HEK293 (cell line): ENCODE data around the gene GSS.

Experiments
- CTCF ChIA-PET: fragments of 350-600 bp; formaldehyde crosslinking; extraction: SDS; loops from one replicate; lab custom pipeline; 2021; ENCODE audit warnings: antibody characterized with exemption; lab: Yijun Ruan, JAX
- POLR2A ChIA-PET: fragments of 300-600 bp; formaldehyde crosslinking; extraction: SDS; loops from one replicate; lab custom pipeline; 2020; ENCODE audit warnings: antibody characterized with exemption, inconsistent platforms; lab: Yijun Ruan, JAX
- H3K27ac ChIP-seq: fragments of 200-500 bp; sonication (Bioruptor generic); 2 replicates; pipeline ENCODE4 v1.5.1; 2014; ENCODE audit warnings: low read depth, low read length, control low read depth, inconsistent platforms; ENCODE audit errors: extremely low read depth
- H3K36me3 ChIP-seq, 2 experiments: fragments of 200-500 bp in 1 of 2; sonication (Bioruptor generic) in 1 of 2; 1 replicate in 1 of 2; 2 replicates in 1 of 2; pipeline ENCODE4 v1.5.1; 2014 to 2017; ENCODE audit warnings: inconsistent platforms in 2 of 2, low read length in 2 of 2; ENCODE audit not compliant: control insufficient read depth in 2 of 2, insufficient read depth in 1 of 2
- H3K4me1 ChIP-seq: fragments of 200-500 bp; sonication (Bioruptor generic); 2 replicates; pipeline ENCODE4 v1.5.1; 2014; ENCODE audit warnings: mild to moderate bottlenecking, low read length, inconsistent platforms; ENCODE audit not compliant: control insufficient read depth, insufficient read depth
- H3K4me3 ChIP-seq: 2 replicates; pipeline ENCODE4 v1.5.1; 2011; ENCODE audit warnings: low read depth, mild to moderate bottlenecking, control low read depth, low read length, moderate library complexity
- H3K9me3 ChIP-seq: fragments of 200-500 bp; sonication (Bioruptor generic); 2 replicates; pipeline ENCODE4 v1.5.1; 2014; ENCODE audit warnings: low read depth, low read length, inconsistent platforms; ENCODE audit not compliant: control insufficient read depth, insufficient read depth
- HOXC10 ChIP-seq: sonication (generic); formaldehyde crosslinking; IDR thresholded peaks from 2 replicates; pipeline ENCODE4 v1.8.1; 2023; ENCODE audit warnings: mild to moderate bottlenecking, missing genetic modification reagents
- KLF1 ChIP-seq: fragments of 450-650 bp; formaldehyde crosslinking; IDR thresholded peaks from 2 replicates; pipeline ENCODE4 v1.5.1; 2016; ENCODE audit warnings: missing biosample characterization, missing genetic modification characterization
- KLF7 ChIP-seq: fragments of 450-650 bp; formaldehyde crosslinking; IDR thresholded peaks from 2 replicates; pipeline ENCODE4 v1.5.1; 2016; ENCODE audit warnings: missing biosample characterization, missing genetic modification characterization, borderline replicate concordance
- MYNN ChIP-seq: fragments of 450-650 bp; formaldehyde crosslinking; IDR thresholded peaks from 2 replicates; pipeline ENCODE4 v1.5.1; 2016; ENCODE audit warnings: missing biosample characterization, missing genetic modification characterization, borderline replicate concordance
- SETDB1 ChIP-seq: IDR thresholded peaks from one replicate; pipeline ENCODE4 v1.6.1; 2017; ENCODE audit warnings: mild to moderate bottlenecking, low read length, moderate library complexity, mixed read lengths; ENCODE audit not compliant: insufficient read length
- ZNF133 ChIP-seq: fragments of 450-650 bp; formaldehyde crosslinking; IDR thresholded peaks from 2 replicates; pipeline ENCODE4 v1.5.1; 2016; ENCODE audit warnings: missing biosample characterization, missing genetic modification characterization
- ZNF394 ChIP-seq: fragments of 450-650 bp; formaldehyde crosslinking; IDR thresholded peaks from 2 replicates; pipeline ENCODE4 v1.5.1; 2016; ENCODE audit warnings: missing biosample characterization, missing genetic modification characterization, mild to moderate bottlenecking, moderate library complexity, borderline replicate concordance
- ZNF404 ChIP-seq: fragments of 450-650 bp; formaldehyde crosslinking; IDR thresholded peaks from 2 replicates; pipeline ENCODE4 v1.5.1; 2017; ENCODE audit warnings: missing biosample characterization, missing genetic modification characterization
- ZNF521 ChIP-seq: fragments of 450-650 bp; formaldehyde crosslinking; IDR thresholded peaks from 2 replicates; pipeline ENCODE4 v1.5.1; 2017; ENCODE audit warnings: missing biosample characterization, mild to moderate bottlenecking, missing genetic modification characterization
- ZNF555 ChIP-seq: fragments of 450-650 bp; formaldehyde crosslinking; conservative IDR thresholded peaks from 2 replicates; pipeline ENCODE4 v1.5.1; 2017; ENCODE audit warnings: missing biosample characterization, mild to moderate bottlenecking, missing genetic modification characterization, inconsistent platforms
- ZNF558 ChIP-seq: fragments of 450-650 bp; formaldehyde crosslinking; IDR thresholded peaks from 2 replicates; pipeline ENCODE4 v1.5.1; 2016; ENCODE audit warnings: missing biosample characterization, missing genetic modification characterization
- ZNF596 ChIP-seq: fragments of 450-650 bp; IDR thresholded peaks from 2 replicates; pipeline ENCODE4 v1.5.0; 2018; ENCODE audit warnings: missing biosample characterization, mild to moderate bottlenecking, missing genetic modification characterization, moderate library complexity
- ZNF670 ChIP-seq: fragments of 450-650 bp; formaldehyde crosslinking; IDR thresholded peaks from 2 replicates; pipeline ENCODE4 v1.5.1; 2016; ENCODE audit warnings: missing biosample characterization, missing genetic modification characterization, low read depth
- ZSCAN16 ChIP-seq: fragments of 450-650 bp; formaldehyde crosslinking; IDR thresholded peaks from 2 replicates; pipeline ENCODE4 v1.5.1; 2016; ENCODE audit warnings: missing biosample characterization, missing genetic modification characterization
- TF ChIP-seq, protein P1 (sequence below): fragments of 450-650 bp; formaldehyde crosslinking; IDR thresholded peaks from 2 replicates; pipeline ENCODE4 v1.5.1; 2016; ENCODE audit warnings: missing biosample characterization, missing genetic modification characterization
- TF ChIP-seq, protein P2 (sequence below): fragments of 450-650 bp; formaldehyde crosslinking; IDR thresholded peaks from 2 replicates; pipeline ENCODE4 v1.5.1; 2016; ENCODE audit warnings: missing biosample characterization, missing genetic modification characterization
- TF ChIP-seq, protein P3 (sequence below): IDR thresholded peaks from 2 replicates; pipeline ENCODE4 v1.6.1; 2011; ENCODE audit warnings: mild to moderate bottlenecking, low read depth, low read length, borderline replicate concordance
- TF ChIP-seq, protein P4 (sequence below): fragments of 450-650 bp; formaldehyde crosslinking; IDR thresholded peaks from 2 replicates; pipeline ENCODE4 v1.5.1; 2016; ENCODE audit warnings: missing biosample characterization, missing genetic modification characterization
- TF ChIP-seq, protein P5 (sequence below): fragments of 450-650 bp; formaldehyde crosslinking; IDR thresholded peaks from 2 replicates; pipeline ENCODE4 v1.5.1; 2017; ENCODE audit warnings: missing biosample characterization, missing genetic modification characterization
- TF ChIP-seq, protein P6 (sequence below): fragments of 450-650 bp; formaldehyde crosslinking; IDR thresholded peaks from 2 replicates; pipeline ENCODE4 v1.5.1; 2016; ENCODE audit warnings: missing biosample characterization, missing genetic modification characterization
- TF ChIP-seq, protein P7 (sequence below): fragments of 450-650 bp; formaldehyde crosslinking; IDR thresholded peaks from 2 replicates; pipeline ENCODE4 v1.5.1; 2016; ENCODE audit warnings: missing biosample characterization, missing genetic modification characterization
- TF ChIP-seq, protein P8 (sequence below): fragments of 450-650 bp; formaldehyde crosslinking; IDR thresholded peaks from 2 replicates; pipeline ENCODE4 v1.5.1; 2016; ENCODE audit warnings: missing biosample characterization, missing genetic modification characterization

Gene GSS

DNA sequence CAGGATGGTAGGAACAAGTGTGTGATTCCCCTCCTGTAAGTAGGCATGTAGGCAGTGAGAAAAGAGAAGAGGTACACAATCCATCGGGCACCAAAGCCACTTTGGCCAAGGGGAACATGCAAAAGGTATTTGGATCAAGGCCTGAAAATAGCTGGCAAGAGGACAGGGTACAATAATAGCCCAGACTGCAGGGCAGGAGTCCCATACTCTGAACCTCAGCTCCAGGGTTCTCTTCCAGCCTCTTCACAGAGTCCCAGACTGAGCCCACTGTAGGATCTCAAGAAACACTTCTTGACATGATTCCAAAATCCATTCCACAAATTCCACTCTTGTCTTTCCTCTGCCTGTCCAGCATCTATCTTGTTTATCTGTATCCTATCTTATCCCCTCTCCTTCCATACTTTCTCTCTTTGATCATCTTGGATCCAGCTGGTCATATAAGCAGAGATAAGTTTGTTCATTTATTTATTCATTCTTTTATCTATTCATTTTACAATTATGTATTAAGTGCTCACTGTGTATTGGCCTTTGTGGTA, 59.5 kb downstream of the GSS start (continued):
- TF ChIP-seq, protein P1, sequence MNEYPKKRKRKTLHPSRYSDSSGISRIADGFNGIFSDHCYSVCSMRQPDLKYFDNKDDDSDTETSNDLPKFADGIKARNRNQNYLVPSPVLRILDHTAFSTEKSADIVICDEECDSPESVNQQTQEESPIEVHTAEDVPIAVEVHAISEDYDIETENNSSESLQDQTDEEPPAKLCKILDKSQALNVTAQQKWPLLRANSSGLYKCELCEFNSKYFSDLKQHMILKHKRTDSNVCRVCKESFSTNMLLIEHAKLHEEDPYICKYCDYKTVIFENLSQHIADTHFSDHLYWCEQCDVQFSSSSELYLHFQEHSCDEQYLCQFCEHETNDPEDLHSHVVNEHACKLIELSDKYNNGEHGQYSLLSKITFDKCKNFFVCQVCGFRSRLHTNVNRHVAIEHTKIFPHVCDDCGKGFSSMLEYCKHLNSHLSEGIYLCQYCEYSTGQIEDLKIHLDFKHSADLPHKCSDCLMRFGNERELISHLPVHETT (tag by site-specific recombination): no peak
- no peak for TF ChIP-seq KLF7
- TF ChIP-seq KLF1 (tag by site-specific recombination): no peak
- TF ChIP-seq ZSCAN16 (tag by site-specific recombination): no peak
- TF ChIP-seq ZNF394 (tag by site-specific recombination): no peak
- TF ChIP-seq ZNF555 (tag by site-specific recombination): no peak
- TF ChIP-seq ZNF558 (tag by site-specific recombination): no peak
- TF ChIP-seq, protein P2, sequence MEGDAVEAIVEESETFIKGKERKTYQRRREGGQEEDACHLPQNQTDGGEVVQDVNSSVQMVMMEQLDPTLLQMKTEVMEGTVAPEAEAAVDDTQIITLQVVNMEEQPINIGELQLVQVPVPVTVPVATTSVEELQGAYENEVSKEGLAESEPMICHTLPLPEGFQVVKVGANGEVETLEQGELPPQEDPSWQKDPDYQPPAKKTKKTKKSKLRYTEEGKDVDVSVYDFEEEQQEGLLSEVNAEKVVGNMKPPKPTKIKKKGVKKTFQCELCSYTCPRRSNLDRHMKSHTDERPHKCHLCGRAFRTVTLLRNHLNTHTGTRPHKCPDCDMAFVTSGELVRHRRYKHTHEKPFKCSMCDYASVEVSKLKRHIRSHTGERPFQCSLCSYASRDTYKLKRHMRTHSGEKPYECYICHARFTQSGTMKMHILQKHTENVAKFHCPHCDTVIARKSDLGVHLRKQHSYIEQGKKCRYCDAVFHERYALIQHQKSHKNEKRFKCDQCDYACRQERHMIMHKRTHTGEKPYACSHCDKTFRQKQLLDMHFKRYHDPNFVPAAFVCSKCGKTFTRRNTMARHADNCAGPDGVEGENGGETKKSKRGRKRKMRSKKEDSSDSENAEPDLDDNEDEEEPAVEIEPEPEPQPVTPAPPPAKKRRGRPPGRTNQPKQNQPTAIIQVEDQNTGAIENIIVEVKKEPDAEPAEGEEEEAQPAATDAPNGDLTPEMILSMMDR: no peak
- TF ChIP-seq, all 188 proteins: peak for 0

DNA sequence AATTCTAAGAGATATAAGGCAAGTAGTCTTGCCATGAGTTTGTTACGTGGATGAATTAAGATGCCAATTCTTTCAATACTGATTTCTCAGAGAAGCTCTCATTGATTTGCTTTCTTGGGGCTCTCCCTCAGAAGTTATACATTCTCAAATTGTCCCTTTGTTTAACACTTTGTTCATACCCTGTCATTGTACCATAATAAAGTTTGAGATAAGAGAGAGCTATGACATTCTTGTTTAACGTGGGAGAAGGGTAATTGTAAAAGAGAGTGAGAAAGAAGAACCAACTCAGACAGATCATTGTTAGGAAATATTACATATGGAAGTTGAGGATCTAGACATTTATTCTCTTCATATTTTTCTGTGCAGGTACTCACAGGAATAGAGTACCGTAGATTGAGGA, 60.1 kb downstream of the GSS start:
- CTCF ChIA-PET: no interaction called here
- Histone ChIP-seq H3K36me3 (no peaks in the 10 kb centered on the region), H3K27ac (no peak overlapping the region), H3K4me3 (no peak overlapping the region), H3K4me1 (no peaks in the 10 kb centered on the region), H3K9me3 (no peaks in the 10 kb centered on the region)
- POLR2A ChIA-PET: interaction anchor here (0.6 kb wide), 2 partner anchors 15 to 227 kb away, joined by 3 to 8 read pairs; no protein-coding TSS in a partner anchor
- TF ChIP-seq HOXC10 (CRISPR knock-in tag) (no peak), ZNF521 (tag by site-specific recombination) (no peak), ZNF404 (tag by site-specific recombination) (no peak), ZNF670 (tag by site-specific recombination) (no peak), MYNN (tag by site-specific recombination) (no peak), ZNF133 (tag by site-specific recombination) (no peak), ZNF596 (no peak), KLF1 (tag by site-specific recombination) (no peak), SETDB1 (no peak)
- TF ChIP-seq, protein P3, sequence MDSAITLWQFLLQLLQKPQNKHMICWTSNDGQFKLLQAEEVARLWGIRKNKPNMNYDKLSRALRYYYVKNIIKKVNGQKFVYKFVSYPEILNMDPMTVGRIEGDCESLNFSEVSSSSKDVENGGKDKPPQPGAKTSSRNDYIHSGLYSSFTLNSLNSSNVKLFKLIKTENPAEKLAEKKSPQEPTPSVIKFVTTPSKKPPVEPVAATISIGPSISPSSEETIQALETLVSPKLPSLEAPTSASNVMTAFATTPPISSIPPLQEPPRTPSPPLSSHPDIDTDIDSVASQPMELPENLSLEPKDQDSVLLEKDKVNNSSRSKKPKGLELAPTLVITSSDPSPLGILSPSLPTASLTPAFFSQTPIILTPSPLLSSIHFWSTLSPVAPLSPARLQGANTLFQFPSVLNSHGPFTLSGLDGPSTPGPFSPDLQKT: no peak
- TF ChIP-seq, protein P4, sequence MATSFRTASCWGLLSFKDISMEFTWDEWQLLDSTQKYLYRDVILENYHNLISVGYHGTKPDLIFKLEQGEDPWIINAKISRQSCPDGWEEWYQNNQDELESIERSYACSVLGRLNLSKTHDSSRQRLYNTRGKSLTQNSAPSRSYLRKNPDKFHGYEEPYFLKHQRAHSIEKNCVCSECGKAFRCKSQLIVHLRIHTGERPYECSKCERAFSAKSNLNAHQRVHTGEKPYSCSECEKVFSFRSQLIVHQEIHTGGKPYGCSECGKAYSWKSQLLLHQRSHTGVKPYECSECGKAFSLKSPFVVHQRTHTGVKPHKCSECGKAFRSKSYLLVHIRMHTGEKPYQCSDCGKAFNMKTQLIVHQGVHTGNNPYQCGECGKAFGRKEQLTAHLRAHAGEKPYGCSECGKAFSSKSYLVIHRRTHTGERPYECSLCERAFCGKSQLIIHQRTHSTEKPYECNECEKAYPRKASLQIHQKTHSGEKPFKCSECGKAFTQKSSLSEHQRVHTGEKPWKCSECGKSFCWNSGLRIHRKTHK: no peak
- TF ChIP-seq, protein P5, sequence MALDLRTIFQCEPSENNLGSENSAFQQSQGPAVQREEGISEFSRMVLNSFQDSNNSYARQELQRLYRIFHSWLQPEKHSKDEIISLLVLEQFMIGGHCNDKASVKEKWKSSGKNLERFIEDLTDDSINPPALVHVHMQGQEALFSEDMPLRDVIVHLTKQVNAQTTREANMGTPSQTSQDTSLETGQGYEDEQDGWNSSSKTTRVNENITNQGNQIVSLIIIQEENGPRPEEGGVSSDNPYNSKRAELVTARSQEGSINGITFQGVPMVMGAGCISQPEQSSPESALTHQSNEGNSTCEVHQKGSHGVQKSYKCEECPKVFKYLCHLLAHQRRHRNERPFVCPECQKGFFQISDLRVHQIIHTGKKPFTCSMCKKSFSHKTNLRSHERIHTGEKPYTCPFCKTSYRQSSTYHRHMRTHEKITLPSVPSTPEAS (tag by site-specific recombination): no peak
- TF ChIP-seq, protein P6, sequence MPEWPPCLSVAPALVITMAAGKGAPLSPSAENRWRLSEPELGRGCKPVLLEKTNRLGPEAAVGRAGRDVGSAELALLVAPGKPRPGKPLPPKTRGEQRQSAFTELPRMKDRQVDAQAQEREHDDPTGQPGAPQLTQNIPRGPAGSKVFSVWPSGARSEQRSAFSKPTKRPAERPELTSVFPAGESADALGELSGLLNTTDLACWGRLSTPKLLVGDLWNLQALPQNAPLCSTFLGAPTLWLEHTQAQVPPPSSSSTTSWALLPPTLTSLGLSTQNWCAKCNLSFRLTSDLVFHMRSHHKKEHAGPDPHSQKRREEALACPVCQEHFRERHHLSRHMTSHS: no peak
- TF ChIP-seq, protein P7, sequence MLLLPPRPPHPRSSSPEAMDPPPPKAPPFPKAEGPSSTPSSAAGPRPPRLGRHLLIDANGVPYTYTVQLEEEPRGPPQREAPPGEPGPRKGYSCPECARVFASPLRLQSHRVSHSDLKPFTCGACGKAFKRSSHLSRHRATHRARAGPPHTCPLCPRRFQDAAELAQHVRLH (tag by site-specific recombination): no peak
- TF ChIP-seq, protein P8, sequence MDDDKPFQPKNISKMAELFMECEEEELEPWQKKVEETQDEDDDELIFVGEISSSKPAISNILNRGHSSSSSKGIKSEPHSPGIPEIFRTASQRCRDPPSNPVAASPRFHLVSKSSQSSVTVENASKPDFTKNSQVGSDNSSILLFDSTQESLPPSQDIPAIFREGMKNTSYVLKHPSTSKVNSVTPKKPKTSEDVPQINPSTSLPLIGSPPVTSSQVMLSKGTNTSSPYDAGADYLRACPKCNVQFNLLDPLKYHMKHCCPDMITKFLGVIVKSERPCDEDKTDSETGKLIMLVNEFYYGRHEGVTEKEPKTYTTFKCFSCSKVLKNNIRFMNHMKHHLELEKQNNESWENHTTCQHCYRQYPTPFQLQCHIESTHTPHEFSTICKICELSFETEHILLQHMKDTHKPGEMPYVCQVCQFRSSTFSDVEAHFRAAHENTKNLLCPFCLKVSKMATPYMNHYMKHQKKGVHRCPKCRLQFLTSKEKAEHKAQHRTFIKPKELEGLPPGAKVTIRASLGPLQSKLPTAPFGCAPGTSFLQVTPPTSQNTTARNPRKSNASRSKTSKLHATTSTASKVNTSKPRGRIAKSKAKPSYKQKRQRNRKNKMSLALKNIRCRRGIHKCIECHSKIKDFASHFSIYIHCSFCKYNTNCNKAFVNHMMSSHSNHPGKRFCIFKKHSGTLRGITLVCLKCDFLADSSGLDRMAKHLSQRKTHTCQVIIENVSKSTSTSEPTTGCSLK (tag by site-specific recombination): no peak
